GM23338 (cell line): ENCODE data around the gene TMEM256. TPM values are rescaled to one million over a fixed set of nuclear protein-coding genes. Genes with fewer than 3 reads are reported as not detected.

Experiments used
- ATAC-seq: fragments of 200-7000 bp; cut with Tn5 transposase; 3 replicates; pipeline ENCODE4 v1.9.1; 2020
- DNase-seq: peaks from one replicate; pipeline ENCODE4 v3.0.0-alpha.2; 2015; ENCODE audit warnings: low spot score
- H2AFZ ChIP-seq: fragments of 200-600 bp; sonication (generic); 2 replicates; pipeline ENCODE4 v1.8.0; 2016; ENCODE audit warnings: antibody characterized with exemption, mild to moderate bottlenecking, moderate library complexity
- H3F3A ChIP-seq: fragments of 200-600 bp; sonication (generic); replicated peaks from 2 replicates; pipeline ENCODE4 v1.8.0; 2017; ENCODE audit warnings: antibody characterized with exemption, mixed run types, low read depth
- H3K27ac ChIP-seq: fragments of 200-600 bp; sonication (generic); 2 replicates; pipeline ENCODE4 v1.6.1; 2016; ENCODE audit warnings: low read depth
- H3K27me3 ChIP-seq: fragments of 200-600 bp; sonication (generic); 2 replicates; pipeline ENCODE4 v1.8.0; 2016; ENCODE audit warnings: mild to moderate bottlenecking, mixed run types, moderate library complexity; ENCODE audit not compliant: insufficient read depth
- H3K36me3 ChIP-seq: fragments of 200-600 bp; sonication (generic); 2 replicates; pipeline ENCODE4 v1.8.0; 2016; ENCODE audit warnings: mild to moderate bottlenecking; ENCODE audit not compliant: insufficient read depth
- H3K4me1 ChIP-seq: fragments of 200-600 bp; sonication (generic); 2 replicates; pipeline ENCODE4 v1.8.0; 2016; ENCODE audit warnings: mild to moderate bottlenecking, moderate library complexity; ENCODE audit not compliant: insufficient read depth
- H3K4me2 ChIP-seq: fragments of 200-600 bp; sonication (generic); 2 replicates; pipeline ENCODE4 v1.7.1; 2017; ENCODE audit warnings: mixed run types
- H3K4me3 ChIP-seq: fragments of 200-600 bp; sonication (generic); 2 replicates; pipeline ENCODE4 v1.6.1; 2016; ENCODE audit warnings: mixed run types
- H3K79me2 ChIP-seq: fragments of 200-600 bp; sonication (generic); replicated peaks from 2 replicates; pipeline ENCODE4 v1.8.0; 2017; ENCODE audit warnings: mild to moderate bottlenecking; ENCODE audit not compliant: insufficient read depth
- H3K9me2 ChIP-seq: fragments of 200-600 bp; sonication (generic); 2 replicates; pipeline ENCODE4 v1.8.0; 2017; ENCODE audit not compliant: insufficient read depth
- H4K20me1 ChIP-seq: fragments of 200-600 bp; sonication (generic); replicated peaks from 2 replicates; pipeline ENCODE4 v1.8.0; 2017; ENCODE audit warnings: mild to moderate bottlenecking; ENCODE audit not compliant: insufficient read depth
- H3K27ac Mint-ChIP-seq: 2 replicates; pipeline ENCODE4 v1.8.0; 2020; ENCODE audit warnings: inconsistent platforms, mild to moderate bottlenecking, moderate library complexity, mixed read lengths
- H3K27me3 Mint-ChIP-seq: 3 replicates; pipeline ENCODE4 v1.8.0; 2022; ENCODE audit warnings: low read depth, mild to moderate bottlenecking, moderate library complexity, mixed read lengths, inconsistent platforms; ENCODE audit not compliant: insufficient read depth, poor library complexity
- H3K36me3 Mint-ChIP-seq: 3 replicates; pipeline ENCODE4 v1.8.0; 2021; ENCODE audit warnings: low read depth, mild to moderate bottlenecking, inconsistent platforms, moderate library complexity, mixed read lengths
- H3K4me1 Mint-ChIP-seq: 3 replicates; pipeline ENCODE4 v1.8.0; 2020; ENCODE audit warnings: mild to moderate bottlenecking, inconsistent platforms, mixed read lengths
- H3K4me3 Mint-ChIP-seq: 3 replicates; pipeline ENCODE4 v1.8.0; 2021; ENCODE audit warnings: moderate library complexity, mild to moderate bottlenecking, inconsistent platforms, mixed read lengths
- H3K9me3 Mint-ChIP-seq: 3 replicates; pipeline ENCODE4 v1.8.0; 2020; ENCODE audit warnings: moderate library complexity, mild to moderate bottlenecking, inconsistent platforms, mixed read lengths
- CREB1 ChIP-seq: fragments of 250-450 bp; sonication (Bioruptor Pico); IDR thresholded peaks from 2 replicates; pipeline ENCODE4 v1.5.0; 2020; ENCODE audit warnings: low read depth, mild to moderate bottlenecking, moderate library complexity
- ETS1 ChIP-seq: IDR thresholded peaks from 2 replicates; pipeline ENCODE4 v1.6.1; 2016; ENCODE audit warnings: antibody characterized with exemption
- EZH2 ChIP-seq: fragments of 200-600 bp; sonication (generic); IDR thresholded peaks from one replicate; pipeline ENCODE4 v1.8.0; 2017; ENCODE audit warnings: antibody characterized with exemption, mild to moderate bottlenecking, low read depth; ENCODE audit not compliant: unreplicated experiment
- EZH2phosphoT487 ChIP-seq: fragments of 200-600 bp; sonication (generic); IDR thresholded peaks from one replicate; pipeline ENCODE4 v1.8.1; 2018; ENCODE audit warnings: antibody characterized with exemption; ENCODE audit not compliant: unreplicated experiment
- JUNB ChIP-seq: IDR thresholded peaks from one replicate; pipeline ENCODE4 v1.6.1; 2016; ENCODE audit warnings: antibody characterized with exemption; ENCODE audit not compliant: unreplicated experiment
- NANOG ChIP-seq: IDR thresholded peaks from 2 replicates; pipeline ENCODE4 v1.6.1; 2016; ENCODE audit warnings: antibody characterized with exemption, borderline replicate concordance
- POLR2AphosphoS5 ChIP-seq: IDR thresholded peaks from 2 replicates; pipeline ENCODE4 v1.6.1; 2016; ENCODE audit warnings: antibody characterized with exemption, low read depth
- REST ChIP-seq: IDR thresholded peaks from one replicate; pipeline ENCODE4 v1.6.1; 2018; ENCODE audit warnings: antibody characterized with exemption; ENCODE audit not compliant: unreplicated experiment
- STAT1 ChIP-seq: IDR thresholded peaks from one replicate; pipeline ENCODE4 v1.6.1; 2016; ENCODE audit warnings: antibody characterized with exemption; ENCODE audit not compliant: unreplicated experiment
- ZNF114 ChIP-seq: fragments of 250-450 bp; sonication (Bioruptor Pico); IDR thresholded peaks from 2 replicates; pipeline ENCODE4 v1.5.0; 2020; ENCODE audit warnings: mild to moderate bottlenecking, moderate library complexity
- ZNF331 ChIP-seq: fragments of 250-450 bp; sonication (Bioruptor Pico); IDR thresholded peaks from 2 replicates; pipeline ENCODE4 v1.5.0; 2020; ENCODE audit warnings: low read depth, mild to moderate bottlenecking, moderate library complexity
- polyA plus RNA-seq: library from polyadenylated mRNA; unstranded; fragments of >200 nt; fragmentation: Nextera tagmentation; extraction: Ambion mirVana; gene quantifications from 2 replicates; pipeline ENCODE4 v1.2.1, GENCODE V29; 2016
- total RNA-seq: library from RNA; depleted of rRNA; stranded (reverse); fragments of >200 nt; shearing (Covaris generic); gene quantifications from 2 replicates; pipeline ENCODE4 v1.2.3, GENCODE V29; 2014
- TF ChIP-seq, protein P1 (sequence below), 2 experiments: fragments of 200-600 bp in 1 of 2; sonication (generic) in 1 of 2; conservative IDR thresholded peaks; 2 replicates each; pipeline versions ENCODE4 v1.5.1 to v1.6.1; 2016 to 2017; ENCODE audit warnings: antibody characterized with exemption in 2 of 2, low read depth in 2 of 2, mild to moderate bottlenecking in 2 of 2, moderate library complexity in 1 of 2
- TF ChIP-seq, protein P2 (sequence below): fragments of 250-450 bp; sonication (Bioruptor Pico); IDR thresholded peaks from 2 replicates; pipeline ENCODE4 v1.5.0; 2020; ENCODE audit warnings: mild to moderate bottlenecking, moderate library complexity

TMEM256 gene
- total and polyA plus RNA-seq, 2 experiments from 2014 or later, result 127 to 197 TPM

GRCh38 chr17:7382901-7383300 is 21.0 kb downstream of the TMEM256 start:
- no peak overlapping the region for H2AFZ ChIP-seq
- DNase-seq (no peak), ATAC-seq (no peak)
- no peaks in the 10 kb centered on the region for H3K79me2 ChIP-seq
- Mint-ChIP-seq H3K4me1 (peaks cover 21% of the 10 kb centered on the region), H3K9me3 (peaks cover 13% of the 10 kb centered on the region), H3K36me3 (peaks cover 7% of the 10 kb centered on the region; the same call in 2 of the 3 replicates), H3K27ac (no peak overlapping the region), H3K27me3 (peaks cover 44% of the 10 kb centered on the region), H3K4me3 (peak overlapping the region; percentile 23; the same call in 1 of the 3 replicates)
- no peaks in the 10 kb centered on the region for H3K9me2 ChIP-seq
- H3K4me2 ChIP-seq, result no peak overlapping the region
- peaks cover 42% of the 10 kb centered on the region for H3K27me3 ChIP-seq
- H3K27ac ChIP-seq, result no peak overlapping the region
- no peak overlapping the region; the same call in 1 of the 2 replicates for H3K4me3 ChIP-seq
- TF ChIP-seq JUNB, result no peak
- TF ChIP-seq, protein P1, sequence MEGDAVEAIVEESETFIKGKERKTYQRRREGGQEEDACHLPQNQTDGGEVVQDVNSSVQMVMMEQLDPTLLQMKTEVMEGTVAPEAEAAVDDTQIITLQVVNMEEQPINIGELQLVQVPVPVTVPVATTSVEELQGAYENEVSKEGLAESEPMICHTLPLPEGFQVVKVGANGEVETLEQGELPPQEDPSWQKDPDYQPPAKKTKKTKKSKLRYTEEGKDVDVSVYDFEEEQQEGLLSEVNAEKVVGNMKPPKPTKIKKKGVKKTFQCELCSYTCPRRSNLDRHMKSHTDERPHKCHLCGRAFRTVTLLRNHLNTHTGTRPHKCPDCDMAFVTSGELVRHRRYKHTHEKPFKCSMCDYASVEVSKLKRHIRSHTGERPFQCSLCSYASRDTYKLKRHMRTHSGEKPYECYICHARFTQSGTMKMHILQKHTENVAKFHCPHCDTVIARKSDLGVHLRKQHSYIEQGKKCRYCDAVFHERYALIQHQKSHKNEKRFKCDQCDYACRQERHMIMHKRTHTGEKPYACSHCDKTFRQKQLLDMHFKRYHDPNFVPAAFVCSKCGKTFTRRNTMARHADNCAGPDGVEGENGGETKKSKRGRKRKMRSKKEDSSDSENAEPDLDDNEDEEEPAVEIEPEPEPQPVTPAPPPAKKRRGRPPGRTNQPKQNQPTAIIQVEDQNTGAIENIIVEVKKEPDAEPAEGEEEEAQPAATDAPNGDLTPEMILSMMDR (conservative IDR thresholded peaks at IDR 0.05; ENCODE audit: low read depth in 2 of 2), result no peak
- TF ChIP-seq, protein P2, sequence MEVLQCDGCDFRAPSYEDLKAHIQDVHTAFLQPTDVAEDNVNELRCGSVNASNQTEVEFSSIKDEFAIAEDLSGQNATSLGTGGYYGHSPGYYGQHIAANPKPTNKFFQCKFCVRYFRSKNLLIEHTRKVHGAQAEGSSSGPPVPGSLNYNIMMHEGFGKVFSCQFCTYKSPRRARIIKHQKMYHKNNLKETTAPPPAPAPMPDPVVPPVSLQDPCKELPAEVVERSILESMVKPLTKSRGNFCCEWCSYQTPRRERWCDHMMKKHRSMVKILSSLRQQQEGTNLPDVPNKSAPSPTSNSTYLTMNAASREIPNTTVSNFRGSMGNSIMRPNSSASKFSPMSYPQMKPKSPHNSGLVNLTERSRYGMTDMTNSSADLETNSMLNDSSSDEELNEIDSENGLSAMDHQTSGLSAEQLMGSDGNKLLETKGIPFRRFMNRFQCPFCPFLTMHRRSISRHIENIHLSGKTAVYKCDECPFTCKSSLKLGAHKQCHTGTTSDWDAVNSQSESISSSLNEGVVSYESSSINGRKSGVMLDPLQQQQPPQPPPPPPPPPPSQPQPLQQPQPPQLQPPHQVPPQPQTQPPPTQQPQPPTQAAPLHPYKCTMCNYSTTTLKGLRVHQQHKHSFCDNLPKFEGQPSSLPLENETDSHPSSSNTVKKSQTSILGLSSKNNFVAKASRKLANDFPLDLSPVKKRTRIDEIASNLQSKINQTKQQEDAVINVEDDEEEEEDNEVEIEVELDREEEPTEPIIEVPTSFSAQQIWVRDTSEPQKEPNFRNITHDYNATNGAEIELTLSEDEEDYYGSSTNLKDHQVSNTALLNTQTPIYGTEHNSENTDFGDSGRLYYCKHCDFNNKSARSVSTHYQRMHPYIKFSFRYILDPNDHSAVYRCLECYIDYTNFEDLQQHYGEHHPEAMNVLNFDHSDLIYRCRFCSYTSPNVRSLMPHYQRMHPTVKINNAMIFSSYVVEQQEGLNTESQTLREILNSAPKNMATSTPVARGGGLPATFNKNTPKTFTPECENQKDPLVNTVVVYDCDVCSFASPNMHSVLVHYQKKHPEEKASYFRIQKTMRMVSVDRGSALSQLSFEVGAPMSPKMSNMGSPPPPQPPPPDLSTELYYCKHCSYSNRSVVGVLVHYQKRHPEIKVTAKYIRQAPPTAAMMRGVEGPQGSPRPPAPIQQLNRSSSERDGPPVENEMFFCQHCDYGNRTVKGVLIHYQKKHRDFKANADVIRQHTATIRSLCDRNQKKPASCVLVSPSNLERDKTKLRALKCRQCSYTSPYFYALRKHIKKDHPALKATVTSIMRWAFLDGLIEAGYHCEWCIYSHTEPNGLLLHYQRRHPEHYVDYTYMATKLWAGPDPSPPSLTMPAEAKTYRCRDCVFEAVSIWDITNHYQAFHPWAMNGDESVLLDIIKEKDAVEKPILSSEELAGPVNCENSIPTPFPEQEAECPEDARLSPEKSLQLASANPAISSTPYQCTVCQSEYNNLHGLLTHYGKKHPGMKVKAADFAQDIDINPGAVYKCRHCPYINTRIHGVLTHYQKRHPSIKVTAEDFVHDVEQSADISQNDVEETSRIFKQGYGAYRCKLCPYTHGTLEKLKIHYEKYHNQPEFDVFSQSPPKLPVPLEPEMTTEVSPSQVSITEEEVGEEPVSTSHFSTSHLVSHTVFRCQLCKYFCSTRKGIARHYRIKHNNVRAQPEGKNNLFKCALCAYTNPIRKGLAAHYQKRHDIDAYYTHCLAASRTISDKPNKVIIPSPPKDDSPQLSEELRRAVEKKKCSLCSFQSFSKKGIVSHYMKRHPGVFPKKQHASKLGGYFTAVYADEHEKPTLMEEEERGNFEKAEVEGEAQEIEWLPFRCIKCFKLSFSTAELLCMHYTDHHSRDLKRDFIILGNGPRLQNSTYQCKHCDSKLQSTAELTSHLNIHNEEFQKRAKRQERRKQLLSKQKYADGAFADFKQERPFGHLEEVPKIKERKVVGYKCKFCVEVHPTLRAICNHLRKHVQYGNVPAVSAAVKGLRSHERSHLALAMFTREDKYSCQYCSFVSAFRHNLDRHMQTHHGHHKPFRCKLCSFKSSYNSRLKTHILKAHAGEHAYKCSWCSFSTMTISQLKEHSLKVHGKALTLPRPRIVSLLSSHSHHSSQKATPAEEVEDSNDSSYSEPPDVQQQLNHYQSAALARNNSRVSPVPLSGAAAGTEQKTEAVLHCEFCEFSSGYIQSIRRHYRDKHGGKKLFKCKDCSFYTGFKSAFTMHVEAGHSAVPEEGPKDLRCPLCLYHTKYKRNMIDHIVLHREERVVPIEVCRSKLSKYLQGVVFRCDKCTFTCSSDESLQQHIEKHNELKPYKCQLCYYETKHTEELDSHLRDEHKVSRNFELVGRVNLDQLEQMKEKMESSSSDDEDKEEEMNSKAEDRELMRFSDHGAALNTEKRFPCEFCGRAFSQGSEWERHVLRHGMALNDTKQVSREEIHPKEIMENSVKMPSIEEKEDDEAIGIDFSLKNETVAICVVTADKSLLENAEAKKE (CRISPR knock-in tag), result no peak
- TF ChIP-seq NANOG, result no peak
- TF ChIP-seq ETS1, result no peak
- no peak for TF ChIP-seq ZNF114 (CRISPR knock-in tag)
- TF ChIP-seq REST, result no peak
- TF ChIP-seq CREB1 (CRISPR knock-in tag), result no peak
- no peak for TF ChIP-seq STAT1
- no peak for TF ChIP-seq EZH2
- no peak for TF ChIP-seq POLR2AphosphoS5
- TF ChIP-seq ZNF331 (CRISPR knock-in tag), result no peak
- TF ChIP-seq EZH2phosphoT487, result no peak
- H4K20me1 ChIP-seq, result no peaks in the 10 kb centered on the region; the same call in 1 of the 2 replicates
- H3F3A ChIP-seq, result peaks cover 20% of the 10 kb centered on the region; the same call in 1 of the 2 replicates
- H3K36me3 ChIP-seq, result no peaks in the 10 kb centered on the region; the same call in 1 of the 2 replicates
- H3K4me1 ChIP-seq, result peaks cover 17% of the 10 kb centered on the region
